NCI-H2107 treated with DMSO at 0.1 percent for 48 hours (cell line): Measurements from ENCODE around the gene OPCML.

ENCODE experiments used
- DNase-seq: peaks from one replicate; lab custom pipeline; 2025; ENCODE audit not compliant: unreplicated experiment; lab: John Stamatoyannopoulos, UW

Gene OPCML

DNA sequence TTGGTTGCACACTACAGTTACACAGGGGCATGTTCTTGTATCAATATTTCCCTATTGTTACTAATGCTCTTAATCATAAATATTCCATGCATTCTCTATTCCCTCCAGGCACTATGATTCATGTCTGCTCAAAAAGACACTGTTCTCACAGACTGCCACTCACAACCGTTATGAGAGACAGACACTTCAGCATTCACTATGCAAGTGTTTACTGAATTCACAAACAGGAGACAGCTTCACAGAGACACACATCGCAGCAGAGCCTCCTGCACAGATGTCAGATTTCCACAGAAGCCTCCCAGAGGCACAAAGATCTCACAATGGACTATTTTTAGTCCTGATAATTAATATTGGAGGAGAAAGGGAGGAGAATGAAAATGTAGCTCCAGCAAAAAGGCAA, 930.4 kb downstream of the OPCML start:
- no peak for DNase-seq

DNA sequence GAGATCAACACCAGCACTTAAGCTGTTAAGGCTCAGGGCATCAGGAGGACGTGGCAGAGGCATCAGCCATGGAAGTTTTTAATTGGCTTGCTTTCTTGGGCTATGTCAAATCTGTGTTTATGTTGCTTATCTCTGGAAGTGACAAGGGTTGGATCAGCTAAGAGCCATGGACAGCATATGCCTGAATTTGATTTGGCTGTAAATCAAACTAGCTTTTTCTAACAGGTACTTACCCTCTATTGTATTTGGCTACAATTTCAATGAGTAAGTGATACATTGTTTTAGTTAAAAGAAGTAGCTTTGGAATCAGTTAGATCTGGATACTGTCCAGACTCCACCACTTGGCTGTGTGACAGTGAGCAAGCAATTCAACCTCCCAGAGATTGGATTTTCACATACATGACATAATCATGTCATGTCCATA, 936.6 kb downstream of the OPCML start:
- DNase-seq: no peak

- DNase-seq: no peak
These were observed 937.1 kb downstream of the OPCML start for GRCh38 chr11:132595246-132595645.

DNA sequence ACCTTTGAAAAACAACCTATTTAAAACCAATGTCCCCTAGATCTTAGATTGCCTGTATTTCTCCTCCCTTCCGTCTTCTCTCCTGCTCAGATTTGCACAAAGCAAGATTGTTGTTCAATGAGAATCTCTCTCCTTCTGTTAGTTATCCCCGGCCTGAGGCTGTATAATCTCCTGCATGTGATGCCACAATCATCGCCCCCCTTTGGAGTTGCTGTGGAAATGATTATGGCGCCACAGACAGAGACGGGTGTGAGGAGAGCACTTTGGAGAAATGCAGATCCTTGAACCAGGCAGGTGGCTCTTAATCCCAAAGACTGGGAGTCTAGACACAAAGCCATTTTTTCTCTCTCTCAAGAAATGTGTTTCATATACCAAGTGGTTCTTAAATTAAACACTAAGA, 941.3 kb downstream of the OPCML start:
- no peak for DNase-seq

- no peak for DNase-seq
These were observed 941.7 kb downstream of the OPCML start for GRCh38 chr11:132590554-132590953.

GRCh38 chr11:132589791-132590190, 942.5 kb downstream of the OPCML start:
- no peak for DNase-seq

DNA sequence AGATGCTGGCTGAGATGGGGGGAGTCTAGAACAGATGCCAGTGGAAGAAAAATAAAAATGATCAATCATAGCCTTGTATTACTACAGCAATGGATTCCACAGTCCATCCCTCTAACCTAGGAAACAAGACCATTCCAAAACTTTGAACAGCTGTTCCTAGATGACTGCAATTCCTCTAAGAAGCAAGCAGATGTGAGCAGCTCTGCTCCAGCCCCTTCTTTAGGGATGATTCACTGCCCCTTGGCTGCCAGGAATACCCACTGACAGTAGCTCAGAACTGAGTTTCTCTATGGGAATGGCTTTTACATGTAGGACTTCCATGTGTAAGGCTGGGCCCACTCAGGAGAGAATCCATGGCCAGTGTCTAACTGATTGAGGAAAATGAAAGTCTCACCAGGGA, 943.9 kb downstream of the OPCML start:
- no peak for DNase-seq

DNA sequence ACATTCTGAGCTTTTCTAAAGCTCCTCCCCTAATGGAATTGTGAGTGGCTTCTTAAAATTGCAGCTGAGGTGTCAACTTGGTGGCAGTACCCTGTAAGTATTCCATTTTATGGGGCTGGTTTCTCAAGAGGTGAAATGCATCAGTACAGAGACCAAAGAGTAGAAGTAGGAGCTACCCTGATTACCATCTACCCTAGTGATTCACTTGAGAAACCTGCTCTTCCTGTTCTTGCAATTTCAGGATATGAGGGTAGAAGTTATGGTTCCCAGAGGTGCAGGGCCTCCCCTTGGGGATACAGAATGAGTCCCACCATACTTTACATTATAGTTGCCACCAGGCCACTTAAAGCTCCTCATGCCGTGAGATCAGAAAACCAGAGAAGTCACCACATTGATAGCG, 944.6 kb downstream of the OPCML start:
- no peak for DNase-seq

- no peak for DNase-seq
These were observed 945.5 kb downstream of the OPCML start for GRCh38 chr11:132586801-132587200.

DNA sequence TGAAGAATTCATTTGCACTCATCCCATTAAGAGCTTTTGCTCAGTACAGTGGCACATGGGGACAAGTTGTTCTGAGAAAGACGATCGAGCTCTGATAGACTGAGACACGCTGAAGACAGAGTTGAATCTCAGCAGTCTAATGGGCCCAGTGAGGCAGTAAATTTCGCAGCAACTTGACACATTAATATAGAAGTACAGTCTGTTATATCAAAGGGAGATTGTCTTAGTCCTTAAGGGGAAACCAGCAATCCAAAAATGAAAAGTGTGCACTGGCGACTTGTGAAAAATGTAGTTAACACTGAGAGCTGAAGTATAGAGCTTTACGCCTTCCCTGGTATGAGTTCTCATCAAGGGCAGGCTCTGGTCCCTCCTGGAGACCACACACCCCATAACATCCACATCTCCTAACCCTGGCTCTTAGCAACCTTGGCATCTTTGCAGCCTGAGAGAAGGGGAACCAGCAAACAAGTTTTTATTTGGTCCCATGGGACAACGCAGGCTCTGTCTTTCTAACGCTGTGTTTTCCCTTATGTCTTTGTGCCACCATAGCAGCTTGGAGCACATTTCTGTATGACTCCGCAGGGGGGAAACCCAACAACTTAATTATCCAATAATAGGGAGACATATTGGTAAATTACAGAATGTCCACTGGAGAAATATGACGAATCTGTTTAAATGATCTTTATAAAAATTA, 952.5 kb downstream of the OPCML start:
- no peak for DNase-seq

GRCh38 chr11:132579136-132579535, 953.2 kb downstream of the OPCML start:
- no peak for DNase-seq

DNA sequence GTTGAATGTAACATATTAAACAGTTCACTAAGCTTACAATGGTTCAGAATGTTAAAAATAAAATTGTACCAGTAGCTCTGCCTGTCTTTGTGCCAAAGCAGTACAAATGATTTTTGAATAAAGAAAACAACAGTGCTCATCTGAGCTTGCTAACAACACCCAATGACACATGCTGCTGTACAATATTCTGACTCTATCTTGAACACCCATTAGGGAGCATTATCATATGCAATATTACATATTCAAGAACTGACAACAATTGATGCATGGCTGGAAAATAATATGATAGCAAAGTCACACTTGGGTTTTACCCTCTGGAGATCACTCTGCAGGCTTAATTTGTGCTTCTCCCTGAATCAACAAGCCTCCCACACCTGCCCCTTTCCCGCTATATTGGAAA, 953.7 kb downstream of the OPCML start:
- DNase-seq: no peak

DNA sequence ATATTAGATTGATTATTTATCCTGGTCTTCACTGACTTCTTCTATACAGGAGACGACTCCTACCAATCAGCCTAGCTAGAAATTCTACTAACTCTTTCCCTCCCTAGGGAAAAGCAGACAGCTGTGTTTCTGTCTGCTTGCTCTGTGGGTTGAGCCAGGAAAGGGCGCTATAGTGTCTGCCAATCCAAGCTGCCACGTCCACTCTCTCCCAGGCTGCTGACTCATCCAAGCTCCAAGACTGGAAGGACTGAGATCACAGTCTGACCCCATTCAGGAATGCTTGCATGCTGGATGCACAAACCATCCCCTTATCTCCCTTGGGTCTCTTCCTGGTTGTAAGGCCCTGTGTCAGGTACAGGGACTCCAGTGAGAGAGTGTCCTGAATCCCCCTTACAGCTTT, 955.6 kb downstream of the OPCML start:
- no peak for DNase-seq

DNA sequence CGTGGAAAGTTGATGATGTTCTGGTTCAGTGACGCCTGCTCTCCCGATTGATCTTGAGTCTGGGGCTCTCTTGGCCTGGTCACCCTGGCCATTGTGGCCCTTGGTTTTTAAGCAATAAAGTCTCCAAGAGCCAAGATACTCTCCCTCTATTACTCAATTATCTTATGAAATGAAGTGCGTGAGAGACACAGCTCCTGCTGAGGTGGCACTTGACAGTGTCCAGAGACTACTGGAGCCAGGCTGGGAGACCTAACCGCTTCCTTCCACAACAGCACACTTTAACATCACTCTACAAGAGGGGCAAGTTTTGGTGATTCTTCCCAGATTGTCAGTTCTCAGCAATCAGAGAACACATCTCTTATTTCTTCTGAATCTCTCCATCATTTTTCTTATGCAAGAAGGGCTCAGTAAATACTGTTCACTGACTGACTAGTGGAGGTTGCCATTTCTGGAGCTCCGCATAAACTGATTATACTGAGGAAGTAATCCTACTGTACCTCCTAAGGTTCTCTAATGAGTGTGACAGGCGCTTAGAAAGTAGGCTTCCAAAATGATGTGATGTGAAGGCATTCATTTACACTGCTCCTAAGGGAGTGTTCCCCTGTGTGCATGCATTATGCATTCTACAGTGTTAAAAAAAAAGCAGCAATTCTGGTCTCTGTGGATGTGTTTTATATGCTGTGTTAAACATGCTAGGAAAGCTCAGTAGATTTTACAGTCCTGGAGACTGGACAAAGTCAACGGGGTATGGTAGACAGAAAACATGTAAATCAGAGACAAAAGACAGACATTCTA, 968.0 kb downstream of the OPCML start:
- DNase-seq: no peak

GRCh38 chr11:132563050-132563449, 969.3 kb downstream of the OPCML start:
- DNase-seq: no peak

- DNase-seq: no peak
These were observed 970.4 kb downstream of the OPCML start for GRCh38 chr11:132561937-132562336.

DNA sequence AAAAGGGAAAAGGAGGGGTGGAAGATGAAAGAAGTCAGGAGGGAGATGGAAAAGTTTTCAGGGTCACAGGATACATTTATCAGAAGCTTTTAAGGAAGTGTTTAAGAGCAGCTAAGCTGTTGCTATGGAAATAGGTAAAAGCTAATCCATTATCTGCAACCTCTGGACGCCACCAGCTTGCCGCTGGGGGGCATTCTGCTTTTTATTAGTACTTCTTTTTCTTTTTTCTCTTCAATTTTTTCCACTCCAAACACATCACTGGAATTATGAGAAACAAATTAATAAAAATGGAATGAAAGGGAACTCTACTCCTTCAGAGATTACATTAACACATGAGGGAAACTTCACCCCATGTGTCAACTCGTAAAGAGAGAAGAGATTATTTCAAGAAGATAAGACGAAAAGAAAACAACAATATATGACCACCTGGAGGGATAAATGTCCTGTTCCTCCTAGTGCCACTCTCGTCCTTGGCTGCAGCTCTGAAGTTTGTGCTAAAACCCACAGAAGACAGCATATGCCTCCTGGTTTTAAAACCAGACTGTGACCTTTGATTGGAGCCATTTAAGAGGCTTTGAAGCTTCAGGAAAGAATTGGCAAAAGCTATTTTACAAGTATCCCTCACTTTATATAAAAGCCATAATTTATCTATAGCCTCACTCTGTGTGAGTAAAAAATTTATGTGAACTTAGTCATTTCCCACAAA, 972.8 kb downstream of the OPCML start:
- no peak for DNase-seq

GRCh38 chr11:132556316-132556715, 976.0 kb downstream of the OPCML start:
- no peak for DNase-seq

DNA sequence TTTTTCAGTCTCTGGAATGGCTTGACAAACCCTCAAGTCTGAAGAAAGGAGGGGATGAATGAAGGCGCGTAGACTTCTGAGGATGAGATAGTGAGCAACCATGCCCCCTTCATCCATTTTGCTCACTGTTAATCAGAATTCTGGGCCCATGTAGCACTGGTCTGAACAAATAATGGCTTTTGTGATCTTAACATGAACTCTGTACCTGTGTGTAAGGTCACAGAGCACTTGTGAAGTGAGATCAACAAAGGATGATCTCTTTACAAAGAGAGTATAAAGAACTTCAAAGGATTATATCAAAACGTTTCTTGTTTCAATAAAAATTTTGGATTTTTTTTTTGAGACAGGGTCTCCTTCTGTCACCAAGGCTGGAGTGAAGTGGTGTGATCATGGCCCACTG, 976.7 kb downstream of the OPCML start:
- no peak for DNase-seq

DNA sequence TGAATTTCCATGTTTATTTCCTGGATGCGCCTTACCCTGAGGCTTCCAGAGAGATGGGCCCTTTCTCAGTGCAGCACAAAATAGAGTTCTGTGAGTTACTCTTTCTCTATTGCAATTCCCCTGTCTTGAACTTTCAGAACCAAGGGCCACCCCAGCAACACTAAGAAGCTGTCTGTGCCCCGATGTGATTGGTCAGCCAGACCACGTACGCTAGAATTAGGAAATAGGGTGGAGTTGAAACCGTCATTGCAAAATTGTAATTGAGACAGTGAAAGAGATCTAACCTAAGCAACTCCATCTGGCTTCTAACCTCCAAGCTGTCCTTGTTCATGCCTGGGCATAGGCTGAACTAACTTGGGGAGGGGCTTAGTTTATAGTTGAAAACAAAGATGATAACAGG, 981.3 kb downstream of the OPCML start:
- DNase-seq: no peak

DNA sequence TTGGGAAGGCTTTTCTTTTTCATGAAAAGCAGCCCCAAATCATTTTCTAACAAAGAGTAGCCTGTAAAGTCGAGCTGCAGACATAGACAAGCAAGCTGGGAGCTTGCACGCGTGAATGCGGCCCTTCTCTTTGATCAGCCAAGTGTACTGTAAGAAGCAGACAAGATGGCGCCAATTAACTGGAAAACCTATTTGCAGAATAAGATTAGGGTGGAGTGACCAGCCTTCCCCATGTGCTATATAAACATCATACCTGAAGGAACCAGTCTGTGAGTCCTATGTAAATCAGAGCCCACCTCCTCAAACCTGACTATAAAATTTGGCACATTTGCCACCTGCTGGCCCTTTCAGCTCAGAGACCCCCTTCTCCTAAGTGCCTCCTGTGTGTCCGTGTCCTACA, 982.7 kb downstream of the OPCML start:
- DNase-seq: no peak

DNA sequence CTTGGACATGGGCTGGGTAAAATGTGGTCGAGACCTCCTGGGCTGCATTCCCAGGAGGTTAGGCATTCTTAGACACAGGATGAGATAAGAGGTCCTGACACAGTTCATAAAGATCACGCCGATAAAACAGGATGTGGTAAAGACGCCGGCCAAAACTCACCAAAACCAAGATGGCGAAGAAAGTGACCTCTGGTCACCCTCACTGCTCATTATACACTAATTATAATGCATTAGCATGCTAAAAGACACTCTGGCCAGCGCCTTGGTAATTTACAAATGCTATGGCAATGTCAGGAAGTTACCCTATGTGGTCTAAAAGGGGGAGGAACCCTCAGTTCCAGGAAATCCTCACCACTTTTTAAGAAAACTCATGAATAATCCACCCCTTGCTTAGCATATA, 983.3 kb downstream of the OPCML start:
- DNase-seq: no peak
